Measurements from ENCODE around the gene SLBP.
A peak's percentile ranks its signal among the peaks of the same experiment; 100 is the strongest.

The SLBP gene

DNA sequence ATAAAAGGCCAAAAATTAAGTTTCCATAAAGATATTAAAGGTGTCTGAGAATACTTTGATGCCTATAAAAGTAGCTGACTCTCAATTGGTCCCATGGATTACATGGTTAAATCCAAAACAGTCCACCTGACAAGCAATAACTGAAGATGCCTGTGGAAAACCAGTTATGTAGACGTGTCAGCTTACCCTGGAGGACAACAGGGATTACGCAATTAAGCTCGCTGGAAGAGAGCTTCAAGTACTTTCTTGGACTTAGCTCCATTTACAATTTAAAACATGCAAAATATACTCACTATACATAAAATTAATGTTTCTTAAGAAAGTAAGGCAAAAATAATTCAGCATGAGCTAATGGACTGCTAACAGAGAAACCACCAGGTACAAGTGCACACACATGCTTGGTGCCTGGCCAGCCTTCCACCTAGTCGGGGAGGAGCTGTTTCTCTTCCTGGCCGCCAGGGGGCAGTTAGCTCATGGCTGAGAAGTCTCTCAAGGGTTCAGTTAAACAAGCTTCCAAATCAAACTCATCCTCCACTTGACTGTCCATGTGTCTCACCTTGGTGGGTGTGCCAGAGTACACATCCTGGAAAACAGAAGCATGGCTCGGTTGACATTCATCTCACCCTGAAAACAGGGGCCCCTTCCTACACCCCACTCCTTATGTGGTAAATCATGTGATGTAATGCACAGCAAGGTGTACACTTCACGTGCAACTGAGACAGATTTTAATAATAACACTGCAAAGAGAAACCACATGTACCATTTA, 18.8 kb downstream of the SLBP start:
- H3K4me3 ChIP-seq (ENCODE audit: low read depth, low read length): no peak overlapping the region
- H3K27me3 ChIP-seq (ENCODE audit: insufficient read depth, low read depth, severe bottlenecking): no peaks in the 10 kb centered on the region
- peaks cover 86% of the 10 kb centered on the region for H3K36me3 ChIP-seq
- no peaks in the 10 kb centered on the region for H3K9me3 ChIP-seq (ENCODE audit: severe bottlenecking)
- peak; percentile 79 for DNase-seq
- no peak overlapping the region for H3K27ac ChIP-seq
- TF ChIP-seq, protein P1, sequence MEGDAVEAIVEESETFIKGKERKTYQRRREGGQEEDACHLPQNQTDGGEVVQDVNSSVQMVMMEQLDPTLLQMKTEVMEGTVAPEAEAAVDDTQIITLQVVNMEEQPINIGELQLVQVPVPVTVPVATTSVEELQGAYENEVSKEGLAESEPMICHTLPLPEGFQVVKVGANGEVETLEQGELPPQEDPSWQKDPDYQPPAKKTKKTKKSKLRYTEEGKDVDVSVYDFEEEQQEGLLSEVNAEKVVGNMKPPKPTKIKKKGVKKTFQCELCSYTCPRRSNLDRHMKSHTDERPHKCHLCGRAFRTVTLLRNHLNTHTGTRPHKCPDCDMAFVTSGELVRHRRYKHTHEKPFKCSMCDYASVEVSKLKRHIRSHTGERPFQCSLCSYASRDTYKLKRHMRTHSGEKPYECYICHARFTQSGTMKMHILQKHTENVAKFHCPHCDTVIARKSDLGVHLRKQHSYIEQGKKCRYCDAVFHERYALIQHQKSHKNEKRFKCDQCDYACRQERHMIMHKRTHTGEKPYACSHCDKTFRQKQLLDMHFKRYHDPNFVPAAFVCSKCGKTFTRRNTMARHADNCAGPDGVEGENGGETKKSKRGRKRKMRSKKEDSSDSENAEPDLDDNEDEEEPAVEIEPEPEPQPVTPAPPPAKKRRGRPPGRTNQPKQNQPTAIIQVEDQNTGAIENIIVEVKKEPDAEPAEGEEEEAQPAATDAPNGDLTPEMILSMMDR (IDR thresholded peaks at IDR 0.05; ENCODE audit: low read depth, low read length): peak; percentile 97

GRCh38 chr4:1691737-1692373, 20.3 kb downstream of the SLBP start:
- peaks cover 75% of the 10 kb centered on the region for H3K36me3 ChIP-seq

DNA sequence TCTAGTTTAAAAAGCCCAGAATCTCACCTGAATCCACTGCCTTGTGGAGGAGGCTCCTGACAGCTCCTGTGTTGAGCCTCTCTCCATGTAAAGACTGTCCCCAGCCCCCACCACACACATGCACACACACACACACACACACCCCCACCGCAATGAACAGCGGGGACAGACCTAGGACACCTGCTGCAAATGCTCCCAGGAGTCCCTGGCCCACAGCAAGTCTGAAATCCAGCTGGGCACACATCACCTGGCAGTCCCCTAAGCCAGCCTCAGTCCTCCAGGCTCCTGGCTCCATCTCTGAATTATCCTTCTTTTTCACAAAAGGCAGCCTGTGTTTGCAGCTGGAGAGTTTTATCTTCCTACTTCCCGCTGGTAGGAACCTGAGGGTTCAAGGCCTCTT, 21.4 kb downstream of the SLBP start:
- TF ChIP-seq, protein P1 (IDR thresholded peaks at IDR 0.05; ENCODE audit: low read depth, low read length): no peak
- DNase-seq: no peak
- H3K4me3 ChIP-seq (ENCODE audit: low read depth, low read length): no peak overlapping the region
- H3K27me3 ChIP-seq (ENCODE audit: insufficient read depth, low read depth, severe bottlenecking): no peaks in the 10 kb centered on the region
- no peaks in the 10 kb centered on the region for H3K9me3 ChIP-seq (ENCODE audit: severe bottlenecking)
- H3K36me3 ChIP-seq: peaks cover 65% of the 10 kb centered on the region
- no peak overlapping the region for H3K27ac ChIP-seq

More at GRCh38 chr4:1691737-1692373, 20.3 kb downstream of the SLBP start:
- H3K4me3 ChIP-seq (ENCODE audit: low read depth, low read length): no peak overlapping the region
- no peak for DNase-seq
- TF ChIP-seq, protein P1 (IDR thresholded peaks at IDR 0.05; ENCODE audit: low read depth, low read length): no peak
- H3K27ac ChIP-seq: no peak overlapping the region
- H3K27me3 ChIP-seq (ENCODE audit: insufficient read depth, low read depth, severe bottlenecking): no peaks in the 10 kb centered on the region
- no peaks in the 10 kb centered on the region for H3K9me3 ChIP-seq (ENCODE audit: severe bottlenecking)

DNA sequence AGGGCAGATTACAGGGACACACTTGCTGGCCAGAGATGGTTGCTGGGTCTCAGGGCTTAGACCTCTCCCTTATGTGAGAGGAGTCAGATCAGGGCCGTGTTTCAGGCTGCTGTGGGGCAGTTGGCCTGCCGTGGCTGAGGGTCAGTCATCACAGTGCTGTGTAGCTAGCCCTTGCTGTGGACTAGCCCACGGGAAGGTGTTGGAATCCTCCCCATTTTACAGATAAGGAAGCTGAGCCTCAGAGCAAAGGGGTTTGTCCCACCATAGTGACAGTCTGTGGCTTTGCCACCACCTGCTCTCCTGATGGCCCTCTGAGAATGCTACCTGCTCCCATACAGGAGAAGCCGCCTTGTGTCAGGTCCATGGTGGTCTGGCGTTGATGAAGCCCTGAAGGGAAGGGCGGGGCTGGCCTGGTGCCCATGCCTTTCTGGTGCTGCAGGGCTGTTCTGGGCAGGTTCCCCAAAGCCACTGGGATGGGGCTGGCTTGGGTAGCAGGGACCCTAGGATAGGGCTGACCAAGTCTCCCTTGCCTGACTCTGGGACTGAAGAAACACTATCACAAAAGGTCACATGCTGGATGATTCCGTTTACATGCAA, 25.6 kb downstream of the SLBP start:
- TF ChIP-seq, protein P1 (IDR thresholded peaks at IDR 0.05; ENCODE audit: low read depth, low read length): no peak
- DNase-seq: peak; percentile 45
- H3K27me3 ChIP-seq (ENCODE audit: insufficient read depth, low read depth, severe bottlenecking): no peaks in the 10 kb centered on the region
- H3K36me3 ChIP-seq: peaks cover 23% of the 10 kb centered on the region
- H3K27ac ChIP-seq: peak overlapping the region; percentile 66
- no peaks in the 10 kb centered on the region for H3K9me3 ChIP-seq (ENCODE audit: severe bottlenecking)
- H3K4me3 ChIP-seq (ENCODE audit: low read depth, low read length): no peak overlapping the region

DNA sequence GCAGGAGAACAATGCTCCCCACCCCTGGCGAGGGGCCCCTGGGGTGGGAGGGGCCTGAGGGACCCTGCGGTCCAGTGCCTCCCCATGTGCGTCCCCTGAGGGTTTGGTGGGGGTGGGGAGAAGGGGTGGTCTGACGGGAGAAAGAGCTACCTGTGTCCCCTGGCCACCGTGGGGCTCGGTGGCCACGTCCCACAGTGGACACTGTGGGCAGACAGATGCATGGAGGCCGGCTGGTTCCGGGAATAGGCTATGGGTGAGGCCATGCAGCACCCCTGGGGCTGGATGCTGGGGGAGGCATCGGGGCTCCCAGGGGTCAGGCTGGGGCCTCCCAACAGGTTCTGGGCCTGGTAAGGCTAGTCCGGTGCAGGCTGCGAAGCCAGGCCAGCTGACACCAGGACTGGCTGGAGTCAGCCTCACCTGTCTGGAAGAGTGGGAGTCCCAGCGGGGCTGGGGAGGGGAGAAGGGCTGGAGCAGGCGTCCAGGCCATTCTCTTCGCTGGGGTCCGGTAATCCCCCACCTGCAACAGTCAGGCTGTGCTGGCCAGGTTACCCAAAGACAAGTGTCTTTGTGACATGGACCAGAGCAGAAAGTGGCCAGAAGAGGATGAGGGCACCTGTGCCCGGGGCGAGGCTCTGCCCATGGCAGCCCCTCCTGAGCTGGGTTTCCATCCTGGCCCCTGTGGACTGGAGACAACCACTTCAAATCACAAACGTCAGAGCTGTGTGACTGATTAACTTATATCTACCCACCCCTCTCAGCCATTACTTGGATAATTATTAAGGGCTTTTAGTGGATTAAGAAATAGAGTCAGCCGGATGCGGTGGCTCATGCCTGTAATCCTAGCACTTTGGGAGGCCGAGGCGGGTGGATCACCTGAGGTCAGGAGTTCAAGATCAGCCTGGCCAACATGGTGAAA, 26.6 kb downstream of the SLBP start:
- Histone ChIP-seq H3K27me3 (ENCODE audit: insufficient read depth, low read depth, severe bottlenecking) (no peaks in the 10 kb centered on the region), H3K36me3 (peaks cover 13% of the 10 kb centered on the region), H3K27ac (no peak overlapping the region; the same call in 1 of the 2 replicates), H3K9me3 (ENCODE audit: severe bottlenecking) (no peaks in the 10 kb centered on the region), H3K4me3 (ENCODE audit: low read depth, low read length) (no peak overlapping the region)
- DNase-seq: peak; percentile 74
- TF ChIP-seq, protein P1 (IDR thresholded peaks at IDR 0.05; ENCODE audit: low read depth, low read length): no peak

Measured in WERI-Rb-1 (cell line).